ENCODE data around the gene SYNE4.

GRCh38 chr19:35966771-35967170, 41.8 kb downstream of the SYNE4 start:
- no peak for TF ChIP-seq POLR2AphosphoS5 (IDR thresholded peaks at IDR 0.05; ENCODE audit: low read depth, low read length)
- no peak for TF ChIP-seq CTCF (IDR thresholded peaks at IDR 0.05)

All from Panc1 (cell line).